Measurements from ENCODE around the gene SLFN13. TPM values are rescaled to one million over a fixed set of nuclear protein-coding genes. Genes with fewer than 3 reads are reported as not detected.
"Not testable (repeated sequence)": the region's sequence is repeated elsewhere in the genome, so short reads cannot be mapped to it uniquely, and the experiment has no call there.

SLFN13 gene
- total RNA-seq, 1 donor from 2014 or later = 3.2 TPM

- peak; percentile 97 for DNase-seq
Observed at GRCh38 chr17:35432176-35433074, 16.1 kb downstream of the SLFN13 start, which contains the start of gene SLFN12. Gene SLFN12, minus strand, starts transcription at chr17:35432500. Its CDS starts 9,472 bp downstream, at chr17:35423028.

DNA sequence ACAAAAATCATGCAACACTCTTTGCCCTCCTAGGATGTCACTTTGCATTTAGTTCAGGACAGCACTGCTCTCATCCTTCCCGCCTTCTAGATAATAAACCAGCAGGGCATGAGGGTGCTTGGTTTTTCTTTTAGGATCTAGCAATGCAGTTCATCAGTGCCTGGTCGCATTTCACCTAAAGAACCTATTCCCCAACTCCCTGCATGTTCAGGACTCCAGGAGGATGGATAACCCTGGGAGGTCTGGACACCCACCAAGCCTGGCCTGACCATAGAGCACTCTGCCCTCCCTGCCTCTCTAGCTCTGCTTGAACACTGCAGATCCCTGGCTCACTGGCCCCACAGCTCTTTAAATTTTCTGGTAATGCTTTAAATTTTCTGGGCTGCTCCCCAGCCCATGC is 18.9 kb downstream of the SLFN13 start:
- DNase-seq = no peak

DNA sequence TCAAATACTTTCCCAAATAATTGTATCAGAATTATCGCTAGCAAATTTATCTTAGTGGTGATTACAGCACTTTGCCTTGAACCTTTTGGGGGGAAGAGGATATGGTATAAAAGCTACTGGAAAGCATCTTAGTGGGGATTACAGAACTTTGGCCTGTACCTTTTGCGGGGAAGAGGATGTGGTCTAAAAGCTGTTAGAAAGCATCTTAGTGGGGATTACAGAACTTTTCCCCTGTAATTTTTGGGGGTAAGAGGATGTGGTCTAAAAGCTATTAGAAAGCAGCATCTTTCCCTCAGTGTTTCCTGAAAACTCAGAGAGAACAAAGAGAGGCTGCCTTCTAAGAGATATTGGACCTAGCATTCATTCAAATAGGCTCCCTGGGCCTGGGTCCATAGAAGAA is 20.3 kb downstream of the SLFN13 start:
- no peak for DNase-seq

- DNase-seq = no peak
Observed at GRCh38 chr17:35423761-35424160, 24.8 kb downstream of the SLFN13 start.

GRCh38 chr17:35421069-35421468 is 27.5 kb downstream of the SLFN13 start:
- not testable (repeated sequence) for DNase-seq

DNA sequence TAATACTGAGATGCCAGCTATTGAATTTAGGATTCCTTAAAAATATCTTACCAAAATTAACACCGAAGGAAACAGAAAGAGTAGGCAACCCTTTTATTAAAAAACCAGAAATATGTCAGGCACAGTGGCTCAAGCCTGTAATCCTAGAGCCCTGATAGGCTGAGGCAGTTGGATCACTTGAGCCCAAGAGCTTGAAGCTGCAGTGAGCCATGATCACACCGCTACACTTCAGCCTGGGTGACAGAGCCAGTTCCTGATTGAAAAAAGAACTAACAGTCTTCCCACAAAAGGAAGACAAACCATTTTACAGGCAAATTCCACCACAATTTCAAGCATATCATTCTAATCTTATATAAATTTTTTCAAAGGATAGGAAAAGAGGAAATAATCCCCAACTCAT is 31.9 kb downstream of the SLFN13 start:
- DNase-seq = no peak

- DNase-seq = not testable (repeated sequence)
Observed at GRCh38 chr17:35414707-35415106, 33.9 kb downstream of the SLFN13 start.

DNA sequence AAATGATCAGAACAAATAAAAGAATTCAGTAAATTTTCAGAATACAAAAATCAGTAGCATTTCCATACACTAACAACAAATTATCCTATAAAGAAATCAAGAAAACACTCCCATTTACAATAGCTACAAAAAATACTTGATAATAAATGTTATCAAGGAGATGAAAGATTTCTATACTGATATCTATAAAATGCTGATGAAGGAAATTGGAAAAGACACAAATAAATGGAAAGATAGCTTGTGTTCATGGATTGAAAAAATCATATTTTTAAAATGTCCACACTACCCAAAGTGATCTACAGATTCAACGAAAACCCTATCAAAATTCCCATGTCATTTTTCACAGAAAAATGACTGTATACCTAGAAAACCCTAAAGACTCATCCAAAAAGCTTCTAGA is 34.3 kb downstream of the SLFN13 start:
- DNase-seq = no peak

GRCh38 chr17:35407531-35407930 is 41.0 kb downstream of the SLFN13 start:
- DNase-seq = no peak

DNA sequence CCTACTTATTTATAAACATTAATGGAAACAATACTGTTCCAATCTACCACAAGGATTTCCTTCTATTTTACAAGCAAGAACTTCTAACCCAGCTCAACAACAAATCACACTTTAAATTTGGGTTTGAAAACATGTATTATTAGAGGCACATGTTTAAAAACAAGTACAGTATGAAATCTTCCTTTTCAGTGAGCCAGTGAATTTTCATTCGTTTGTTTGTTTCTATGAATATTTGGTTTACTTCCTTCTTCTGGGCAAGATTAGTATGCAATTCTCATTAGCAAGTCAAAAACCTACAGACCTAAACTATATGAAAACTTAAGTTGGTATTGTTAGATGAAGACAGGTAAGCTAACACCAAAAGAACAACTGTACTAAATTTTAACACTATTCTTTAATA is 42.0 kb downstream of the SLFN13 start:
- DNase-seq = no peak

DNA sequence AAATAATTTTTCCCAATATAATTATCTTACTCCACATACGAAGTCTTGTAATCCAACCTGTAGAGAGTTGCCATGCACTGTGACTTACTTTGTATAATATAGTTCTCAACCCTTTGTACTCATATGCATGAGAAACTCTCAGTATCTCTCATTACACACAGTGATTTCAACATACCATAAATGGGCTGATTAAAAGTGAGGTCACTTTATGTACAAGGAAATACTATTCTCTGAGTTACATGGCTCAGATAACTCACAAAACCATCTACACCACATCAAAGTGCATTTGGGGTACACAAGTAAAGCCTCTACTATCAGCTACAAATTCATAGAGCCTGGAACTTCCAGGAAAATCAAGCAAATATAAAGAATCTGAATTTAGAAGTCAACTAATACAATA is 44.2 kb downstream of the SLFN13 start:
- no peak for DNase-seq

DNA sequence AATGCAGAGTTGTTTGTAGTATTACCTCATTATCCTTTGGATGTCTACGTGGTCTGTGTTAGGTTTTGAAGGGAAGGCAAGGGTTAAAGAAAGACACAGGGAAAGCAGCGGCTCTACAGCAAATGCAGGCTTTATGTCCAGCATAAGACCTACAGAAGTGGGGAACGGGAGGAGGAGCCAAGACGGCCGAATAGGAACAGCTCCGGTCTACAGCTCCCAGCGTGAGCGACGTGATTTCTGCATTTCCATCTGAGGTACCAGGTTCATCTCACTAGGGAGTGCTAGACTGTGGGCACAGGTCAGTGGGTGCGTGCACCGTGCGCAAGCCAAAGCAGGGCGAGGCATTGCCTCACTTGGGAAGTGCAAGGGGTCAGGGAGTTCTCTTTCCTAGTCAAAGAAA is 54.8 kb downstream of the SLFN13 start:
- DNase-seq = not testable (repeated sequence)

GRCh38 chr17:35390663-35391062 is 57.9 kb downstream of the SLFN13 start:
- DNase-seq = no peak

- DNase-seq = no peak
Observed at GRCh38 chr17:35390156-35390555, 58.4 kb downstream of the SLFN13 start.

- DNase-seq = no peak
Observed at GRCh38 chr17:35387496-35387895, 61.1 kb downstream of the SLFN13 start.

Other genes with a start within 250 kb of the SLFN13 start
- 40.8 and 68.0 TPM in 2 replicates for gene SLFN5, start 205.7 kb downstream of the SLFN13 start, total RNA-seq
- 83.3 and 103 TPM in 2 replicates for gene SLFN11, start 75.1 kb downstream of the SLFN13 start, total RNA-seq
- 63.5 and 75.6 TPM in 2 replicates for gene SLFN12, start 16.3 kb downstream of the SLFN13 start, total RNA-seq
- under 0.01 and 0.05 TPM in 2 replicates for gene SLFN12L, start 88.9 kb upstream of the SLFN13 start, total RNA-seq
- not detected in 2 replicates for gene SLFN14, start 112.1 kb upstream of the SLFN13 start, total RNA-seq
- 3.7 and 3.9 TPM in 2 replicates for gene PEX12, start 129.8 kb upstream of the SLFN13 start, total RNA-seq
- gene AP2B1, start 138.6 kb upstream of the SLFN13 start, total RNA-seq = 110 and 203 TPM in 2 replicates

All from dermis blood vessel endothelial cell (primary cell).